Left lung (tissue), 14 donors: ENCODE results near the gene ATP10B. TPM values are rescaled to one million over a fixed set of nuclear protein-coding genes. Genes with fewer than 3 reads are reported as not detected.
"Not testable (repeated sequence)": the region's sequence is repeated elsewhere in the genome, so short reads cannot be mapped to it uniquely, and the experiment has no call there.

Experiments
- ATAC-seq: fragments of 200-7000 bp; cut with Tn5 transposase; one replicate; pipeline ENCODE4 v1.9.1; 2020; ENCODE audit warnings: moderate library complexity
- DNase-seq, 4 donors: peaks; one replicate each; pipeline ENCODE4 v3.0.0-alpha.2; 2013 to 2020
- H3K27ac ChIP-seq, 2 donors: fragments of 200-600 bp; sonication (generic) in 1 of 2; one replicate each; pipeline versions ENCODE4 v1.5.0 to v1.8.0; 2020 to 2021
- H3K27me3 ChIP-seq, 2 donors: fragments of 200-600 bp; sonication (generic) in 1 of 2; one replicate each; pipeline versions ENCODE4 v1.5.0 to v1.8.0; 2020 to 2021
- H3K36me3 ChIP-seq, 2 donors: fragments of 200-600 bp; sonication (generic) in 1 of 2; one replicate each; pipeline versions ENCODE4 v1.5.0 to v1.8.0; 2020 to 2021
- H3K4me1 ChIP-seq, 2 donors: fragments of 200-600 bp; one replicate each; pipeline ENCODE4 v1.8.0; 2021
- H3K4me3 ChIP-seq, 2 donors: fragments of 200-600 bp; sonication (generic) in 1 of 2; one replicate each; pipeline versions ENCODE4 v1.5.0 to v1.8.0; 2020 to 2021; ENCODE audit warnings: mild to moderate bottlenecking in 1 of 2
- H3K9me3 ChIP-seq, 2 donors: fragments of 200-600 bp; sonication (generic) in 1 of 2; one replicate each; pipeline versions ENCODE4 v1.5.0 to v1.8.0; 2020 to 2021
- intact Hi-C, 2 donors: fragments of 100-400 bp; cut with DNase I; formaldehyde crosslinking; loops; one replicate each; pipeline versions ENCODE4 v1.11.2 to v1.14.2; 2022
- long read RNA-seq, 12 donors: library from polyadenylated mRNA in 2 of 12; unstranded in 2 of 12; transcript quantifications; one replicate each; pipeline ENCODE4 v2.0.0 and lab custom pipeline, GENCODE V29; 2019 to 2026
- polyA plus RNA-seq, 6 donors: library from polyadenylated mRNA; unstranded; fragments of 120-200 nt; gene quantifications; one replicate each; pipeline ENCODE4 v1.2.1, GENCODE V29; 2013; ENCODE audit not compliant: insufficient read length in 6 of 6
- total RNA-seq, 2 donors: library from RNA; stranded (reverse); fragmentation: NEBNext Ultra II Directional; extraction: Animal tissue kit (Norgen Biotek cat#: 25700); gene quantifications; one replicate each; pipeline ENCODE4 v1.2.1, GENCODE V29; 2021
- TF ChIP-seq, protein P1 (sequence below), 2 donors: fragments of 200-600 bp; sonication (generic) in 1 of 2; IDR thresholded peaks; one replicate each; pipeline versions ENCODE4 v1.5.0 to v1.8.0; 2021; ENCODE audit warnings: antibody characterized with exemption in 2 of 2
- donor health status: DM: no; HTN: yes; CAD: no.
- donor health status: DM: no; HTN: no; CAD: no.

ATP10B gene, protein sequence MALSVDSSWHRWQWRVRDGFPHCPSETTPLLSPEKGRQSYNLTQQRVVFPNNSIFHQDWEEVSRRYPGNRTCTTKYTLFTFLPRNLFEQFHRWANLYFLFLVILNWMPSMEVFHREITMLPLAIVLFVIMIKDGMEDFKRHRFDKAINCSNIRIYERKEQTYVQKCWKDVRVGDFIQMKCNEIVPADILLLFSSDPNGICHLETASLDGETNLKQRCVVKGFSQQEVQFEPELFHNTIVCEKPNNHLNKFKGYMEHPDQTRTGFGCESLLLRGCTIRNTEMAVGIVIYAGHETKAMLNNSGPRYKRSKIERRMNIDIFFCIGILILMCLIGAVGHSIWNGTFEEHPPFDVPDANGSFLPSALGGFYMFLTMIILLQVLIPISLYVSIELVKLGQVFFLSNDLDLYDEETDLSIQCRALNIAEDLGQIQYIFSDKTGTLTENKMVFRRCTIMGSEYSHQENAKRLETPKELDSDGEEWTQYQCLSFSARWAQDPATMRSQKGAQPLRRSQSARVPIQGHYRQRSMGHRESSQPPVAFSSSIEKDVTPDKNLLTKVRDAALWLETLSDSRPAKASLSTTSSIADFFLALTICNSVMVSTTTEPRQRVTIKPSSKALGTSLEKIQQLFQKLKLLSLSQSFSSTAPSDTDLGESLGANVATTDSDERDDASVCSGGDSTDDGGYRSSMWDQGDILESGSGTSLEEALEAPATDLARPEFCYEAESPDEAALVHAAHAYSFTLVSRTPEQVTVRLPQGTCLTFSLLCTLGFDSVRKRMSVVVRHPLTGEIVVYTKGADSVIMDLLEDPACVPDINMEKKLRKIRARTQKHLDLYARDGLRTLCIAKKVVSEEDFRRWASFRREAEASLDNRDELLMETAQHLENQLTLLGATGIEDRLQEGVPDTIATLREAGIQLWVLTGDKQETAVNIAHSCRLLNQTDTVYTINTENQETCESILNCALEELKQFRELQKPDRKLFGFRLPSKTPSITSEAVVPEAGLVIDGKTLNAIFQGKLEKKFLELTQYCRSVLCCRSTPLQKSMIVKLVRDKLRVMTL (N-terminal part only)
- total RNA-seq (under 1 TPM; 0.09 to 0.39 TPM), polyA plus RNA-seq (under 1 TPM; 0.20 to 0.55 (median 0.39) TPM)
- long read RNA-seq, donor 1, result 0 reads
- long read RNA-seq, donor 2, result 0 reads
- long read RNA-seq, donor 3, result 0 reads
- long read RNA-seq, donor 4, result 0 reads
- long read RNA-seq, donor 5, result 0 reads
- long read RNA-seq, donor 6, result 0 reads
- long read RNA-seq, donor 7, result 0 reads
- long read RNA-seq, donor 8, result 0 reads
- long read RNA-seq, donor 9, result 0 reads
- long read RNA-seq, donor 10, result 0 reads
- long read RNA-seq, donor 11, result 0 reads
- long read RNA-seq, donor 12, result 0 reads

- TF ChIP-seq, protein P1, sequence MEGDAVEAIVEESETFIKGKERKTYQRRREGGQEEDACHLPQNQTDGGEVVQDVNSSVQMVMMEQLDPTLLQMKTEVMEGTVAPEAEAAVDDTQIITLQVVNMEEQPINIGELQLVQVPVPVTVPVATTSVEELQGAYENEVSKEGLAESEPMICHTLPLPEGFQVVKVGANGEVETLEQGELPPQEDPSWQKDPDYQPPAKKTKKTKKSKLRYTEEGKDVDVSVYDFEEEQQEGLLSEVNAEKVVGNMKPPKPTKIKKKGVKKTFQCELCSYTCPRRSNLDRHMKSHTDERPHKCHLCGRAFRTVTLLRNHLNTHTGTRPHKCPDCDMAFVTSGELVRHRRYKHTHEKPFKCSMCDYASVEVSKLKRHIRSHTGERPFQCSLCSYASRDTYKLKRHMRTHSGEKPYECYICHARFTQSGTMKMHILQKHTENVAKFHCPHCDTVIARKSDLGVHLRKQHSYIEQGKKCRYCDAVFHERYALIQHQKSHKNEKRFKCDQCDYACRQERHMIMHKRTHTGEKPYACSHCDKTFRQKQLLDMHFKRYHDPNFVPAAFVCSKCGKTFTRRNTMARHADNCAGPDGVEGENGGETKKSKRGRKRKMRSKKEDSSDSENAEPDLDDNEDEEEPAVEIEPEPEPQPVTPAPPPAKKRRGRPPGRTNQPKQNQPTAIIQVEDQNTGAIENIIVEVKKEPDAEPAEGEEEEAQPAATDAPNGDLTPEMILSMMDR (IDR thresholded peaks at IDR 0.05), result no peak
- Histone ChIP-seq H3K4me3 (no peak within 1 kb of the TSS), H3K36me3 (no peaks in the 10 kb centered on the region), H3K4me1 (no peaks in the 10 kb centered on the region), H3K27ac (no peak within 1 kb of the TSS), H3K27me3 (no peaks in the 10 kb centered on the region), H3K9me3 (no peaks in the 10 kb centered on the region)
- DNase-seq, result no peak
- intact Hi-C loops, result no loop called here
- ATAC-seq, result no peak
Measured at GRCh38 chr5:160852049-160852448, at the start of gene ATP10B. Gene ATP10B (minus strand): TSS chr5:160852211. CDS start chr5:160688074, 164,137 bp downstream.

GRCh38 chr5:160901656-160902055 lies 49.6 kb upstream of the ATP10B start:
- Histone ChIP-seq H3K27me3 (no peaks in the 10 kb centered on the region), H3K27ac (no peak overlapping the region), H3K4me3 (no peak overlapping the region), H3K36me3 (no peaks in the 10 kb centered on the region), H3K4me1 (no peaks in the 10 kb centered on the region), H3K9me3 (no peaks in the 10 kb centered on the region)
- no peak for ATAC-seq
- DNase-seq, result no peak
- TF ChIP-seq, protein P1 (IDR thresholded peaks at IDR 0.05), result no peak
- intact Hi-C loops, result no loop called here

- Histone ChIP-seq H3K9me3 (peaks cover 0 to 3% of the 10 kb centered on the region in 2 donors), H3K27ac (no peak overlapping the region), H3K4me3 (no peak overlapping the region), H3K36me3 (no peaks in the 10 kb centered on the region), H3K4me1 (no peaks in the 10 kb centered on the region), H3K27me3 (no peaks in the 10 kb centered on the region)
- ATAC-seq, result no peak
- DNase-seq, result no peak
- TF ChIP-seq, protein P1 (IDR thresholded peaks at IDR 0.05), result no peak
- intact Hi-C loops, result no loop called here
Measured at GRCh38 chr5:160899735-160900134, 47.7 kb upstream of the ATP10B start.

GRCh38 chr5:160893180-160893964 lies 41.4 kb upstream of the ATP10B start:
- DNase-seq, result peak in 1 of 4 donors; percentile 45

DNA sequence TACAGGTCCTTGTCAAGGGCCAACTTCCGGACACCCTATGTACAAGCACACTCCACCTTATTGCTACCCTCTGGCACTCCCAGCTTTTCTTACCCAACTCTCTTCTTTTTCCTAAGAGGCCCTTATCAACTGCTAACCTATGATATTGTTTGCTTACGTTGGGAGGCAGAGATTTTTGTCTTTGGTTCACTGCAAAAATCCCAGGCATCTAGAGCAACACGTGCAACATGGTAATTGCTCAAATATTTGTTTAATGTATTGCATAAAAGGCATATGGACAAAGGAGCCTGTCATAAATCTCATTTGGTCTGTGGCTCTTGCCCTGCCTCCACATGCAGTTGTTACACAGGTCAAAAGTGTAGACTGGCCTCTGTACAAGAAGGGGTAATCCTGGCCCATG lies 35.8 kb upstream of the ATP10B start:
- DNase-seq (peak in 1 of 4 donors; percentile 58), ATAC-seq (peak; percentile 91)
- Histone ChIP-seq H3K9me3 (no peaks in the 10 kb centered on the region), H3K27me3 (no peaks in the 10 kb centered on the region), H3K4me1 (no peaks in the 10 kb centered on the region), H3K27ac (no peak overlapping the region), H3K36me3 (no peaks in the 10 kb centered on the region), H3K4me3 (no peak overlapping the region)
- intact Hi-C loops, result no loop called here
- TF ChIP-seq, protein P1 (IDR thresholded peaks at IDR 0.05), result no peak

More at GRCh38 chr5:160893180-160893964, 41.4 kb upstream of the ATP10B start:
- intact Hi-C loops, H3K36me3 ChIP-seq, ATAC-seq, H3K9me3 ChIP-seq, H3K27ac ChIP-seq, H3K4me3 ChIP-seq, H3K27me3 ChIP-seq, H3K4me1 ChIP-seq: not testable (repeated sequence)

GRCh38 chr5:160873560-160874200 lies 21.7 kb upstream of the ATP10B start:
- H3K36me3 ChIP-seq, ATAC-seq, H3K4me3 ChIP-seq, intact Hi-C loops, DNase-seq, H3K9me3 ChIP-seq, H3K27me3 ChIP-seq, H3K27ac ChIP-seq, H3K4me1 ChIP-seq: not testable (repeated sequence)
